Body of pancreas (tissue), 4 donors: ENCODE data around the gene PSMB7.

Experiments used
- POLR2A ChIP-seq, 3 donors: fragments of 450-650 bp; IDR thresholded peaks; one replicate each; pipeline ENCODE4 v1.6.1; 2016; ENCODE audit warnings: antibody characterized with exemption in 3 of 3, mild to moderate bottlenecking in 2 of 3
- TF ChIP-seq, protein P1 (sequence below), 7 experiments: fragments of 450-650 bp in 4 of 7; fragments of 200-600 bp in 3 of 7; sonication (generic) in 3 of 7; IDR thresholded peaks; one replicate each; pipeline ENCODE4 v1.5.1; 2016 to 2019; ENCODE audit warnings: antibody characterized with exemption in 7 of 7

DNA sequence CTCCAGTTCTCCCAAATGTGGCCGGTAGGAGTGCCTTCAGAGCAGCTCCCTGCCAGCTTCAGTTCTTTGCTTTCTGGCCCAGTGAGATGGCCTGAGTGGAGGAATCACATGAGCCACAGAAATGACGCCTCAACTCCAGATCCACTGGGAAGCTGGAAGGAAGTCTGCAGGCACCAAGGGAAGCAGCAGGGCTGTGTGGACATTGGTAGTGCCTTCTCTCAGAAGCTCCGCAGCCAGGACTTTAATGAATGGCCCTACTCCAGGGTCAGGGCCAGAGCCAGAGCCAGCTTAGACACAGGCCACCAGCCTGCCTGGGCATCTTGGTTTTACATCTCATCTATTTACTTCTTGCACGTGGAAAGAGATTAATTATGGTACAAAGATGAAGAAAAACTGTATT, 12.0 kb upstream of the PSMB7 start:
- no peak for TF ChIP-seq POLR2A (IDR thresholded peaks at IDR 0.05)
- TF ChIP-seq, protein P1, sequence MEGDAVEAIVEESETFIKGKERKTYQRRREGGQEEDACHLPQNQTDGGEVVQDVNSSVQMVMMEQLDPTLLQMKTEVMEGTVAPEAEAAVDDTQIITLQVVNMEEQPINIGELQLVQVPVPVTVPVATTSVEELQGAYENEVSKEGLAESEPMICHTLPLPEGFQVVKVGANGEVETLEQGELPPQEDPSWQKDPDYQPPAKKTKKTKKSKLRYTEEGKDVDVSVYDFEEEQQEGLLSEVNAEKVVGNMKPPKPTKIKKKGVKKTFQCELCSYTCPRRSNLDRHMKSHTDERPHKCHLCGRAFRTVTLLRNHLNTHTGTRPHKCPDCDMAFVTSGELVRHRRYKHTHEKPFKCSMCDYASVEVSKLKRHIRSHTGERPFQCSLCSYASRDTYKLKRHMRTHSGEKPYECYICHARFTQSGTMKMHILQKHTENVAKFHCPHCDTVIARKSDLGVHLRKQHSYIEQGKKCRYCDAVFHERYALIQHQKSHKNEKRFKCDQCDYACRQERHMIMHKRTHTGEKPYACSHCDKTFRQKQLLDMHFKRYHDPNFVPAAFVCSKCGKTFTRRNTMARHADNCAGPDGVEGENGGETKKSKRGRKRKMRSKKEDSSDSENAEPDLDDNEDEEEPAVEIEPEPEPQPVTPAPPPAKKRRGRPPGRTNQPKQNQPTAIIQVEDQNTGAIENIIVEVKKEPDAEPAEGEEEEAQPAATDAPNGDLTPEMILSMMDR (IDR thresholded peaks at IDR 0.05) = no peak
